Activated gamma-delta T cell treated with Interleukin-2 at 50 U/mL for 16 hours (primary cell): ENCODE measurements around the gene SMURF2.
"Not testable (repeated sequence)": the region's sequence is repeated elsewhere in the genome, so short reads cannot be mapped to it uniquely, and the experiment has no call there.

Experiments used
- DNase-seq: peaks from one replicate; pipeline ENCODE4 v3.0.0-alpha.2; 2020

Gene SMURF2

GRCh38 chr17:64661976-64662773 lies at the start of gene SMURF2:
TSS of gene SMURF2 (minus strand) at chr17:64662307. CDS start at chr17:64661880, 427 bp downstream.
- DNase-seq: peak; percentile 78

- no peak for DNase-seq
These were observed 47.4 kb upstream of the SMURF2 start for GRCh38 chr17:64709481-64709880.

GRCh38 chr17:64707050-64707591 lies 45.0 kb upstream of the SMURF2 start:
- DNase-seq: no peak

GRCh38 chr17:64706224-64707049 lies 44.3 kb upstream of the SMURF2 start:
- DNase-seq: no peak

GRCh38 chr17:64702815-64703214 lies 40.7 kb upstream of the SMURF2 start:
- DNase-seq: no peak

- DNase-seq: no peak
These were observed 36.6 kb upstream of the SMURF2 start for GRCh38 chr17:64698725-64699124.

GRCh38 chr17:64694207-64694606 lies 32.1 kb upstream of the SMURF2 start:
- DNase-seq: no peak

- DNase-seq: no peak
These were observed 30.1 kb upstream of the SMURF2 start for GRCh38 chr17:64692187-64692586.

- DNase-seq: no peak
These were observed 27.0 kb upstream of the SMURF2 start for GRCh38 chr17:64689106-64689505.

- no peak for DNase-seq
These were observed 26.4 kb upstream of the SMURF2 start for GRCh38 chr17:64688481-64688880.

GRCh38 chr17:64687961-64688360 lies 25.9 kb upstream of the SMURF2 start:
- DNase-seq: no peak

- DNase-seq: no peak
These were observed 25.3 kb upstream of the SMURF2 start for GRCh38 chr17:64687376-64687775.

- no peak for DNase-seq
These were observed 24.6 kb upstream of the SMURF2 start for GRCh38 chr17:64686705-64687104.

- DNase-seq: no peak
These were observed 23.6 kb upstream of the SMURF2 start for GRCh38 chr17:64685705-64686104.

- DNase-seq: no peak
These were observed 21.7 kb upstream of the SMURF2 start for GRCh38 chr17:64683796-64684195.

GRCh38 chr17:64682261-64683181 lies 20.4 kb upstream of the SMURF2 start:
- no peak for DNase-seq

- no peak for DNase-seq
These were observed 17.7 kb upstream of the SMURF2 start for GRCh38 chr17:64679710-64680216.

GRCh38 chr17:64676763-64677162 lies 14.7 kb upstream of the SMURF2 start:
- DNase-seq: no peak

- DNase-seq: not testable (repeated sequence)
These were observed 8.9 kb upstream of the SMURF2 start for GRCh38 chr17:64670843-64671590.

GRCh38 chr17:64667807-64668721 lies 6.0 kb upstream of the SMURF2 start:
- not testable (repeated sequence) for DNase-seq
